PC-3 (cell line): ENCODE measurements around the gene NDUFB10.

Source experiments
- CTCF ChIP-seq: fragments of 300-600 bp; sonication (generic); conservative IDR thresholded peaks from 2 replicates; pipeline ENCODE4 v1.5.1; 2017; ENCODE audit warnings: antibody characterized with exemption, low read depth, mild to moderate bottlenecking, low read length
- EZH2phosphoT487 ChIP-seq: fragments of 300-600 bp; sonication (generic); IDR thresholded peaks from 2 replicates; pipeline ENCODE4 v1.6.1; 2018; ENCODE audit warnings: mild to moderate bottlenecking, antibody characterized with exemption, low read length, borderline replicate concordance

- TF ChIP-seq CTCF (no peak), EZH2phosphoT487 (no peak)
Observed at GRCh38 chr16:1953734-1954133, 5.6 kb upstream of the NDUFB10 start.
